Measurements from ENCODE around the gene ST6GAL1.
"Not testable (repeated sequence)": the region's sequence is repeated elsewhere in the genome, so short reads cannot be mapped to it uniquely, and the experiment has no call there.

ST6GAL1 gene

GRCh38 chr3:186930143-186930640, at the start of gene ST6GAL1:
ST6GAL1 (plus strand) TSS chr3:186930526; CDS start chr3:187042704, 112,178 bp downstream.
- DNase-seq: no peak

GRCh38 chr3:186882150-186882524, 48.2 kb upstream of the ST6GAL1 start:
- no peak for DNase-seq

- DNase-seq: peak; percentile 16
Measured at GRCh38 chr3:186882881-186883685, 47.2 kb upstream of the ST6GAL1 start.

- no peak for DNase-seq
Measured at GRCh38 chr3:186883686-186884058, 46.7 kb upstream of the ST6GAL1 start.

GRCh38 chr3:186884868-186885267, 45.5 kb upstream of the ST6GAL1 start:
- not testable (repeated sequence) for DNase-seq

GRCh38 chr3:186886202-186886981, 43.9 kb upstream of the ST6GAL1 start:
- no peak for DNase-seq

- DNase-seq: not testable (repeated sequence)
Measured at GRCh38 chr3:186887507-186887938, 42.8 kb upstream of the ST6GAL1 start.

- DNase-seq: no peak
Measured at GRCh38 chr3:186888569-186888968, 41.8 kb upstream of the ST6GAL1 start.

GRCh38 chr3:186889698-186890097, 40.6 kb upstream of the ST6GAL1 start:
- not testable (repeated sequence) for DNase-seq

- no peak for DNase-seq
Measured at GRCh38 chr3:186890911-186891310, 39.4 kb upstream of the ST6GAL1 start.

- DNase-seq: not testable (repeated sequence)
Measured at GRCh38 chr3:186893071-186893470, 37.3 kb upstream of the ST6GAL1 start.

GRCh38 chr3:186895406-186895805, 34.9 kb upstream of the ST6GAL1 start:
- DNase-seq: no peak

- DNase-seq: no peak
Measured at GRCh38 chr3:186896006-186896405, 34.3 kb upstream of the ST6GAL1 start.

- no peak for DNase-seq
Measured at GRCh38 chr3:186896875-186897274, 33.5 kb upstream of the ST6GAL1 start.

GRCh38 chr3:186901135-186901734, 29.1 kb upstream of the ST6GAL1 start:
- no peak for DNase-seq

GRCh38 chr3:186902154-186902553, 28.2 kb upstream of the ST6GAL1 start:
- no peak for DNase-seq

- DNase-seq: no peak
Measured at GRCh38 chr3:186902713-186903112, 27.6 kb upstream of the ST6GAL1 start.

- DNase-seq: not testable (repeated sequence)
Measured at GRCh38 chr3:186903676-186904075, 26.6 kb upstream of the ST6GAL1 start.

GRCh38 chr3:186907075-186907474, 23.3 kb upstream of the ST6GAL1 start:
- not testable (repeated sequence) for DNase-seq

GRCh38 chr3:186909078-186909853, 21.1 kb upstream of the ST6GAL1 start:
- DNase-seq: no peak

GRCh38 chr3:186915806-186916796, 14.2 kb upstream of the ST6GAL1 start:
- DNase-seq: no peak

Measured in amniotic stem cell (primary cell).